PC-9 (cell line): ENCODE measurements around the gene SORCS2. TPM values are rescaled to one million over a fixed set of nuclear protein-coding genes. Genes with fewer than 3 reads are reported as not detected.

Experiments used
- BruUV-seq: library from RNA; stranded (reverse); fragments of 400-500 nt; replicated peaks from 2 replicates; lab custom pipeline; 2021; lab: Mats Ljungman, UMichigan
- CTCF ChIA-PET: fragments of 300-600 bp; sonication (Branson Sonifier 250); formaldehyde crosslinking; loops from one replicate; lab custom pipeline; 2022; ENCODE audit warnings: antibody characterized with exemption; lab: Charles Lee
- POLR2A ChIA-PET: fragments of 300-600 bp; sonication (Branson Sonifier 250); formaldehyde crosslinking; loops from one replicate; lab custom pipeline; 2022; ENCODE audit warnings: antibody characterized with exemption; ENCODE audit not compliant: unreplicated experiment; lab: Charles Lee
- DNase-seq, 2 experiments: peaks; one replicate each; pipeline versions ENCODE4 v3.0.0 to v3.0.0-alpha.2; 2015 to 2022; ENCODE audit warnings: mixed read lengths in 1 of 2
- H2AFZ ChIP-seq: fragments of 200-600 bp; sonication (generic); 2 replicates; pipeline ENCODE4 v1.8.1; 2017; ENCODE audit warnings: antibody characterized with exemption
- H3F3A ChIP-seq: fragments of 200-600 bp; sonication (generic); 2 replicates; pipeline ENCODE4 v1.8.1; 2017; ENCODE audit warnings: antibody characterized with exemption, mild to moderate bottlenecking, low read depth; ENCODE audit not compliant: insufficient read depth
- H3K27ac ChIP-seq: fragments of 200-600 bp; sonication (generic); 2 replicates; pipeline ENCODE4 v1.6.1; 2016; ENCODE audit warnings: mixed run types
- H3K27me3 ChIP-seq: fragments of 200-600 bp; sonication (generic); 2 replicates; pipeline ENCODE4 v1.6.1; 2016; ENCODE audit warnings: low read depth, mixed run types; ENCODE audit not compliant: insufficient read depth
- H3K36me3 ChIP-seq: fragments of 200-600 bp; sonication (generic); 2 replicates; pipeline ENCODE4 v1.6.1; 2016; ENCODE audit warnings: low read depth, mixed run types
- H3K4me1 ChIP-seq: fragments of 200-600 bp; sonication (generic); replicated peaks from 2 replicates; pipeline ENCODE4 v1.6.1; 2016; ENCODE audit warnings: mixed run types; ENCODE audit not compliant: insufficient read depth
- H3K4me2 ChIP-seq: fragments of 200-600 bp; sonication (generic); 2 replicates; pipeline ENCODE4 v1.6.1; 2017; ENCODE audit warnings: mixed run types
- H3K4me3 ChIP-seq: fragments of 200-600 bp; sonication (generic); 2 replicates; pipeline ENCODE4 v1.6.1; 2016; ENCODE audit warnings: mixed run types
- H3K79me2 ChIP-seq: fragments of 200-600 bp; sonication (generic); 2 replicates; pipeline ENCODE4 v1.6.1; 2017; ENCODE audit warnings: low read depth, mixed run types
- H3K9me2 ChIP-seq: fragments of 200-600 bp; sonication (generic); 2 replicates; pipeline ENCODE4 v1.8.1; 2017; ENCODE audit warnings: mild to moderate bottlenecking; ENCODE audit not compliant: insufficient read depth
- H3K9me3 ChIP-seq: fragments of 200-600 bp; sonication (generic); 2 replicates; pipeline ENCODE4 v1.8.1; 2016; ENCODE audit warnings: low read depth; ENCODE audit not compliant: insufficient read depth
- H4K20me1 ChIP-seq: fragments of 200-600 bp; sonication (generic); 2 replicates; pipeline ENCODE4 v1.8.1; 2017; ENCODE audit not compliant: insufficient read depth
- EZH2 ChIP-seq: fragments of 200-600 bp; sonication (generic); IDR thresholded peaks from 2 replicates; pipeline ENCODE4 v1.8.0; 2017; ENCODE audit warnings: antibody characterized with exemption, low read depth
- intact Hi-C: fragments of 100-400 bp; cut with micrococcal nuclease; formaldehyde crosslinking; loops from one replicate; pipeline ENCODE4 v1.10.0; 2022; ENCODE audit not compliant: unreplicated experiment
- total RNA-seq: library from RNA; stranded (reverse); gene quantifications from 2 replicates; pipeline ENCODE4 v1.2.3, GENCODE V29; 2021
- TF ChIP-seq, protein P1 (sequence below): fragments of 200-600 bp; sonication (generic); conservative IDR thresholded peaks from 2 replicates; pipeline ENCODE4 v1.6.1; 2017; ENCODE audit warnings: mixed run types, antibody characterized with exemption, mild to moderate bottlenecking, moderate library complexity

SORCS2 gene
- total RNA-seq, 1 experiment from 2014 or later, result 25.8 TPM

GRCh38 chr4:7390906-7391636, 198.7 kb downstream of the SORCS2 start:
- ChIA-PET CTCF (no interaction called here), POLR2A (no interaction called here)
- Histone ChIP-seq H4K20me1 (no peaks in the 10 kb centered on the region), H3F3A (no peaks in the 10 kb centered on the region), H3K4me3 (no peak overlapping the region), H3K4me1 (no peaks in the 10 kb centered on the region), H3K27me3 (no peaks in the 10 kb centered on the region), H3K4me2 (no peak overlapping the region), H3K36me3 (no peaks in the 10 kb centered on the region), H3K79me2 (no peaks in the 10 kb centered on the region), H3K9me3 (no peaks in the 10 kb centered on the region), H2AFZ (no peak overlapping the region), H3K27ac (no peak overlapping the region), H3K9me2 (no peaks in the 10 kb centered on the region)
- TF ChIP-seq, protein P1, sequence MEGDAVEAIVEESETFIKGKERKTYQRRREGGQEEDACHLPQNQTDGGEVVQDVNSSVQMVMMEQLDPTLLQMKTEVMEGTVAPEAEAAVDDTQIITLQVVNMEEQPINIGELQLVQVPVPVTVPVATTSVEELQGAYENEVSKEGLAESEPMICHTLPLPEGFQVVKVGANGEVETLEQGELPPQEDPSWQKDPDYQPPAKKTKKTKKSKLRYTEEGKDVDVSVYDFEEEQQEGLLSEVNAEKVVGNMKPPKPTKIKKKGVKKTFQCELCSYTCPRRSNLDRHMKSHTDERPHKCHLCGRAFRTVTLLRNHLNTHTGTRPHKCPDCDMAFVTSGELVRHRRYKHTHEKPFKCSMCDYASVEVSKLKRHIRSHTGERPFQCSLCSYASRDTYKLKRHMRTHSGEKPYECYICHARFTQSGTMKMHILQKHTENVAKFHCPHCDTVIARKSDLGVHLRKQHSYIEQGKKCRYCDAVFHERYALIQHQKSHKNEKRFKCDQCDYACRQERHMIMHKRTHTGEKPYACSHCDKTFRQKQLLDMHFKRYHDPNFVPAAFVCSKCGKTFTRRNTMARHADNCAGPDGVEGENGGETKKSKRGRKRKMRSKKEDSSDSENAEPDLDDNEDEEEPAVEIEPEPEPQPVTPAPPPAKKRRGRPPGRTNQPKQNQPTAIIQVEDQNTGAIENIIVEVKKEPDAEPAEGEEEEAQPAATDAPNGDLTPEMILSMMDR, result no peak
- intact Hi-C loops, result no loop called here
- no TSS peak for BruUV-seq
- DNase-seq, result no peak

DNA sequence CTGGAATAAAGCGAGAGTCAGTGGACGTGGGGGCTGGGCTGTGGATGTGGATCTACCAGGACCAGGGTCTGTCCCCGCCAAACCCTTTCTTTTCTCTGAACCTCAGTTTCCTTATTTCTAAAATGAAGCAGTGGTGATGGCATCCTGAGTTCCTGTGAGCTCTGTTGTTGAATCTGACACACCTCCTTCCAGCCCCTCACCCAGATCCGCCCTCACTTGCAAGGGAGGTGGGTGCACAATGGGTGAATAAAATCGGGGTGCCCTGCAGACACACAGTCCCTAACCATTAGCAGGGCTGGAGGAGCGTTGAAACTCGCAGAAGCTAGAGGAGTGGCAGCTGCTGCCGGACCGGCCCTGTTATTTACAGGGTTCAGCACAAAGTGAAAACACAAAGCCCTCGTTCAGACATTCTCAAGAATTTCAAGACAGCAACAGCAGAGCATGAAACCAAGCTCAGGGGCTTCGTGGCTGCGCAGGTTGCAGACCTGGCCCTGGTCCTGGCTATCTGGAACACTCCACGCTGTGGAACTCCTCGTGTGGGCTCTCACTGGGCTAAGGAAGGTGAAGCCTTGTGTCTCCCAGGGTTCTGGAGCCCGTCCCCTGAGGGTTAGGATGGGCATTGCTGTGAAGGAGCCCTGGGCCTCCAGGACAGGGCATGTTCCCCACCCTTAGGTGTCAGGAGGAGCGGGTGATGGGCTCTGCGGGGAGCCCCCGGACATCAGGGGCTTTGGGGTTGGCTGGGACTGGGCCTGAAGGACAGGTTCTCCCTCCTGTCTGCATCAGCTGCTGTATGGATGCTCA, 199.5 kb downstream of the SORCS2 start:
- TF ChIP-seq, protein P1, result no peak
- TF ChIP-seq EZH2, result no peak
- Histone ChIP-seq H3F3A (no peaks in the 10 kb centered on the region), H3K36me3 (no peaks in the 10 kb centered on the region), H3K79me2 (no peaks in the 10 kb centered on the region), H3K9me3 (no peaks in the 10 kb centered on the region), H3K4me2 (no peak overlapping the region), H3K4me1 (no peaks in the 10 kb centered on the region), H3K27me3 (no peaks in the 10 kb centered on the region), H3K4me3 (no peak overlapping the region), H3K9me2 (no peaks in the 10 kb centered on the region), H3K27ac (no peak overlapping the region), H2AFZ (no peak overlapping the region), H4K20me1 (no peaks in the 10 kb centered on the region)
- POLR2A ChIA-PET, result no interaction called here
- DNase-seq, result no peak
- CTCF ChIA-PET, result no interaction called here
- BruUV-seq, result no TSS peak
- intact Hi-C loops, result no loop called here

- H3K27ac ChIP-seq, result no peak overlapping the region
- no TSS peak for BruUV-seq
- H3K36me3 ChIP-seq, result no peaks in the 10 kb centered on the region
- no peak for DNase-seq
- no peaks in the 10 kb centered on the region for H3K79me2 ChIP-seq
- H3K27me3 ChIP-seq, result no peaks in the 10 kb centered on the region
- H2AFZ ChIP-seq, result no peak overlapping the region
- no peaks in the 10 kb centered on the region for H4K20me1 ChIP-seq
- no peaks in the 10 kb centered on the region for H3K4me1 ChIP-seq
- H3K4me2 ChIP-seq, result no peak overlapping the region
- H3K4me3 ChIP-seq, result no peak overlapping the region
- H3K9me3 ChIP-seq, result no peaks in the 10 kb centered on the region
- intact Hi-C loops, result no loop called here
- CTCF ChIA-PET, result no interaction called here
- TF ChIP-seq EZH2, result no peak
- TF ChIP-seq, protein P1, result no peak
- no peaks in the 10 kb centered on the region for H3F3A ChIP-seq
- POLR2A ChIA-PET, result no interaction called here
- no peaks in the 10 kb centered on the region for H3K9me2 ChIP-seq
Measured at GRCh38 chr4:7392438-7393421, 200.4 kb downstream of the SORCS2 start.
